ENCODE measurements around the gene FSHR.

DNA sequence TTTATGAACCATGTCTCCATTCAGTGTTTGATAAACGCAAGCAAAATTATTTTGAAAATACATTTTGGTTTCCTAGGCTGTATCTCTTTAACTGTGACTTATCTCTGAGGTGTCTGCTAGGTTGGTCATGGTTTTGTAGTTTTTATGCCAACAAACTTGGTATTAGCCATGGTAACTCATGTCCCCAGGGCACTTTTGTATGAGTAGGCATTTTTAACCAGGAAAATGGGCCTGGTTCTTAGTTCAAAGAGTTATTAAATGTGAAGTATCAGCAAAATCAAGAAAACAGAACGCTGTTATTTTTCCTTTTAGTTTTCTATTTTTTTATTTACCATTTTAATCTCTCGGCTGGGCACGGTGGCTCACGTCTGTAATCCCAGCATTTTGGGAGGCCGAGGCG, 219.5 kb downstream of the FSHR start:
- TF ChIP-seq CTCF (IDR thresholded peaks at IDR 0.05; ENCODE audit: low read length) (no peak), EZH2 (optimal IDR thresholded peaks at IDR 0.05; ENCODE audit: low read depth, low read length) (no peak), EZH2phosphoT487 (IDR thresholded peaks at IDR 0.05; ENCODE audit: low read length) (no peak)

Data from MM.1S (cell line).